ENCODE measurements around the gene TRIP10. TPM values are rescaled to one million over a fixed set of nuclear protein-coding genes. Genes with fewer than 3 reads are reported as not detected.
"Not testable (repeated sequence)": the region's sequence is repeated elsewhere in the genome, so short reads cannot be mapped to it uniquely, and the experiment has no call there.

The TRIP10 gene
- total RNA-seq, 1 donor from 2014 or later: 129 TPM

DNA sequence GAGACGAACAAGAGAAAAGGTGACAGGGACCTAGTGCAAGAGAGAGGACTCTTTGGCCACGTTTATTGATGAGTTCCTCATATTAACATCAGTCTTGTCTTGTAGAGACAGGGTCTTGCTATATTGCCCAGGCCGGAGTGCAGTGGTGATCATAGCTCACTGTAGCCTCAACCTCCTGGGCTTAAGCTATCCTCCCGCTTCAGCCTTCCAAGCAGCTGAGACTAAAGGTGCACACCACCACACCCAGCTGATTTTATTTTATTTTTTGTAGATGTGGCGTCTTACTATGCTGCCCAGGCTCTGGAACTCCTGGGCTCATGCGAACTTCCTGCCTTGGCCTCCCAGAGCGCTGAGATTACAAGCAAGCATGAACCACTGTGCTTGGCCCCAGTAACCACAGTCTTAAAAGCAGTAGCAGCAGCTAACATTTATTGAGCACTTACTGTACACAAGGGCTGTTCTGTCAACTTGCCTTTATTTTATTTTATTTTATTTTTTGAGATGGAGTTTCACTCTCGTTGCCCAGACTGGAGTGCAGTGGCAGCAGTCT, 28.8 kb downstream of the TRIP10 start:
- no peak for ATAC-seq

DNA sequence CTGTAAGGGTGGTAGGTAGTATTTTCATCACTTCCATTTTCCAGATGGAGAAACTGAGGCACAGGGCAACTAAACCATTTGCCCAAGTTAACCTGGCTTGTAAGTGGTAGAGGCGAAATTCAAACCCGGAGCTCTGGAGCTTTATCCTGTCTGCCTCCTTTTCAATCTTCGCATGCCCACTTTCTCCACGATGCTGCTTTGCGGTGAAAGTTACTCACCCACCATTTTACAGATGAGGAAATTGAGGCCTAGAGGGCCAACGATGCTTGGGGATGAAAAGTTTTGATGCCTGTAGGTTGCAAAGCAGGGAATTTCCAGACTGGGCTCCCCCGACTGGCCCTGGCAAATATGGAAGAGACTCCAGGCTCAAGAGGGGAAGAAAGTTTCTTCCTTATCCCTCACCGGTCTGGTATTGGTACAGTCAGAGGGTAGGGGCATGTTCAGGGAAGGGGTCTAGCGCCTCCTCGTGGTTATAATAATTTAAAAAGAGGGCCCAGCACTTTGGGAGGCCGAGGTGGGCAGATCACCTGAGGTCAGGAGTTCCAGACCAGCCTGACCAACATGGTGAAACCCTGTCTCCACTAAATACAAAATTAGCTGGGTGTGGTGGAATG, 29.6 kb downstream of the TRIP10 start:
- ATAC-seq: no peak

DNA sequence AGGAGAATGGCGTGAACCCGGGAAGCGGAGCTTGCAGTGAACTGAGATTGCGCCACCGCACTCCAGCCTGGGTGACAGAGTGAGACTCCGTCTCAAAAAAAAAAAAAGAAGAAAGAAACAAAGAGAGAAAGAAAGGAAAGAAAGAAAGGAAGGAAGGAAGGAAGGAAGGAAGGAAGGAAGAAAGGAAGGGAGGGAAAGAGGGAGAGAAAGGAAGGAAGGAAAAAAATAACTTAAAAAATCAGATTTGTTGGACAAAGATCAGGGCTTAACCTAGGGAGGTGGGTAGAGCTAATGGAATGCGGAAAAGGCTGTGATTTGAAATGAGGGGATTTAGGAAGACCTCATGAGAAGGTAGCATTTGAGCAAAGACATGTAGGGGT, 32.2 kb downstream of the TRIP10 start:
- ATAC-seq: not testable (repeated sequence)

DNA sequence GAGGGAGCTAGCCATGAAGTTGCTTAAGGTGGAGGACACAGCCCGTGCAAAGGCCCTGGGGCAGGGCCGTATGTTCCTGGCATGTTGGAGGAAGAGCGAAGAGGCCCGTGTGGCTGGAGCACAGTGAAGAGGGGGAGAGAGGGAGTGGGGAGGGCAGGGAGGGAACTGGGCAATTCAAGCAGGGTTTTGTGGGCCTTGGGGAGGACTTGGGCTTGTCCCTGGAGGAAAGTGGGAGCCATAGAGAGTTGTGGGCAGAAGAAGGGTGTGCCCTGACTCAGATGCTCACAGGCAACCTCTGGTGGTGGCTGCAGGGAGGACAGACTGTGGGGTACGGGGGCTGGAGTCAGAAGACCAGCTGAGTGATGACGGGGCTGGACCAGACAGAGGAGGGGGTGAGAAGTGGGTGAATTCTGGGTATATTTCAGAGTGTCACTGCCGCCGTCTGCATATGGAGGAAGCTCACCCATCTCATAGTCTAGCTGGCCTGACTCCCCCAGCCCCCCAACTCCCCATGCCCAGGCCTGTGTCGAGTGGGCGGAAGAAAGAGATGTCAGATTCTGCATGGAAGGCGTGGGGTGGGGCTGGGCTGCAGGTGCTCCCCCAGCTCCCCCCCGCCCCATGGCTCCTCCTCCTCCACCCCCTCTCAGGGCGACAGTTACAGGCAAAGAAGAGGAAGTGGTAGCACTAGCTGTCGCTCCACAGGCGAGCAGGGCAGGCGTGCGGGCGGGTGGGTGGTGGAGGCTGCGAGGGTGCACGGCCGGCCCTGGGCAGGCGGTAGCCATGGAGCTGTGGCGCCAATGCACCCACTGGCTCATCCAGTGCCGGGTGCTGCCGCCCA, 32.8 kb downstream of the TRIP10 start, which contains the start of gene VAV1:
Gene VAV1, plus strand, starts transcription at position 681 of the 838 bp plus-strand sequence. Its CDS starts 100 bp downstream, at position 781.
- ATAC-seq: peak; percentile 27

DNA sequence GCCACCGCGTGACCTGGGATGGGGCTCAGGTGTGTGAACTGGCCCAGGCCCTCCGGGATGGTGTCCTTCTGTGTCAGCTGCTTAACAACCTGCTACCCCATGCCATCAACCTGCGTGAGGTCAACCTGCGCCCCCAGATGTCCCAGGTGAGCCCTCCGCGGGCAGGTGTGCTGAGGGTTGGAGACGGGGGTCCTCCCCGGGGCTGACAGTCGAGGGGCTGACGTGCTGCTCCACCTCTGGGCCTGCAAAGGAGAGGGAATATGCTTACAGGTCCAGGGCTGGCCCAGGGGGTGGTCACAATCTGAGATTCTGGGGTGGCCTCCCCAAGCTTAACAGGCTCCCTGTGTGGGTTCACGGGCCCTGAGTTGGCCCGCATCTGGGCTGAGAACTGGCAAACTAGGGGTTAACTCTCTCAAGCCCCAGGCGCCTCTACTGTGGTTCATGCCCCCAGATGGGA, 33.4 kb downstream of the TRIP10 start:
- no peak for ATAC-seq

DNA sequence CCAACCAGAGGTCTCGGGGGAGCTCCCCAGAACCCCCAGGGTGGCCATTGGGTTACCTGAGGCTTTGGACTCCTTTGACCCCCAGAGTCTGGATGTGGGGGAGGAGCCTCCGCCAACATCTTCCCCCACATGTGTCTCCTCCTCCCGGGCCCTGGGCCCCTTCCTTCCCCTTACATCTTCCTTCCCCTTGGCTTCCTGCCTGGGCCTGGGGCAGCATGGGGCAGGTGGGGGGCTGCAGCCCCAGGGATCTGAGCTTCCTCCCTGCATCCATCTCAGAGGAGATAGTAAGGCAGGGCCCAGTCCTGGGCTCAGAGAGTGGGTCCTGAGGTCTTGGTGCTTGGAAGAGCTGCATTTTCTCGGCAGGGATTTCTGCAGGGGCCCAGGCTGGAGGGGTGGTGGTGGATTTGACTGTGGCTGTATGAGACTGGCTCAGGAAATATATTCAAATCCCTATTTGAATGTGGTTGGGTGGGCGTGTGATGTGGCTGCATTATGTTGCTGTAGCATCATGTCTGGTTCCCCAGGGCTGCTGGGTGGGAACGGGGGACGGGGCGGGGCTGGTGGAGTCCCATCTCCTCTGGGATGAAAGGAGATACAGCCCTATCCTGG, 33.9 kb downstream of the TRIP10 start:
- peak; percentile 42 for ATAC-seq

DNA sequence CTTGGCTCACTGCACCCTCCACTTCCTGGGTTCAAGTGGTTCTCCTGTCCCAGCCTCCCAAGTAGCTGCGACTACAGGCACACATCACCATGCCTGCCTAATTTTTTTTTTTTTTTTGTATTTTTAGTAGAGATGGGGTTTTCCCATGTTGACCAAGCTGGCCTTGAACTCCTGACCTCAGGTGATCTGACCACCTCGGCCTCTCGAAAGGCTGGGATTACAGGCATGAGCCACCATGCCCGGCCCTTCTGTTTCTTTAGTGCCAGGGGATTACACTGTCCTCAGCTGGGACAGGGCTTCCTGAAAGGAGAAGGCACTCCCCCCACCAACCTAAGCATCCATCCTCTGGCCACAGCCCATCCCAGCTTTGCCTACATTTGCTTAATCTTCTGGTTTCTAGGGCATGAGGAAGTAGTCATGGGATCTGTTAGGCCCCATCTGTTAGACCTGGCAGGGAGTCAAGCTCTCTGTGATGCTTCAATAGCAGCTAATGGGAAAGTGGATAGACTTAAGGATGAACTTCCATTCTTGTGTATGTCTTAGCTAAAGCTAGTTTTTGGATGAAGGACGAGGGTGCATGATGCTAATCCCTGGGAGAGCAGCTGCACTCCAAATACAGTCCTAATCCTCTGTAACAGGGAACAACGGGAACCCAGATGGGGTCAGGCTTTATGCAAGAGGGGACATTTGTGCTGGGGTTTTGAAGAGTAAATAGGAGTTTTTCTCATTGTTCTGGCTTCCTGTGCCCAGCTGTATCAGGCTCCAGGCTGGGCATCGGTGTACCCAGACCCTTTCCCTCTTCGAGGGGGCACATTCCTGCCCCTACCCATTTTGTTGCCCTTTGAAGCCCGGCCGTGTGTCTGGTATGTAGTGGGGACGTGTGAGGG, 35.6 kb downstream of the TRIP10 start:
- peak; percentile 9 for ATAC-seq

DNA sequence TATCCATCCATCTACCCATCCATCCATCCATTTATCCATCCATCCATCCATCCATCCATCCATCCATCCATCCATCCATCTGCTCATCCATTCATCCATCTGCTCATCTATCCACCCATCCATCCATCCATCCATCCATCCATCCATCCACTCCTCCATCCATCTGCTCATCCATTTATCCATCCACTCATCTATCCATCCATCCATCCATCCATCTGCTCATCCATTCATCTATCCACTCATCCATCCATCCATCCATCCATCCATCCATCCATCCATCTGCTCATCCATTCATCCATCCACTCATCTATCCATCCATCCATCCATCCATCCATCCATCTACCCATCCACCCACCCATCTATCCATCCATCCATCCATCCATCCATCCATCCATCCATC, 36.6 kb downstream of the TRIP10 start:
- ATAC-seq: not testable (repeated sequence)

DNA sequence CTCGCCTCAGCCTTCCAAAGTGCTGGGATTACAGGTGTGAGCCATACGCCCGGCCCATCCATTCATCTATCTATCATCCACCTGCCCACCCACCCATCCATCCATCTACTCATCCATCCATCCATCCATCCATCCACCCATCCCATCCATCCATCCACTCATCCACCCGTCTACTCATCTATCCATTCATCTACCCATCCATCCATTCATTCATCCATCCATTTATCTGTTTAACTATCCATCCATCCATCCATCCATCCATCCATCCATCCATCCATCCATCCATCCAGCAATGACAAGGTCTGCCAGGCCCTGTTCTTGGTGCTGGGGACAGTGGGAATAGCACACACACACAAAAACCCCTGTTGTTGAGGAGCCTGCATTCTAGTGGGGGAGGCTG, 37.5 kb downstream of the TRIP10 start:
- ATAC-seq: no peak

DNA sequence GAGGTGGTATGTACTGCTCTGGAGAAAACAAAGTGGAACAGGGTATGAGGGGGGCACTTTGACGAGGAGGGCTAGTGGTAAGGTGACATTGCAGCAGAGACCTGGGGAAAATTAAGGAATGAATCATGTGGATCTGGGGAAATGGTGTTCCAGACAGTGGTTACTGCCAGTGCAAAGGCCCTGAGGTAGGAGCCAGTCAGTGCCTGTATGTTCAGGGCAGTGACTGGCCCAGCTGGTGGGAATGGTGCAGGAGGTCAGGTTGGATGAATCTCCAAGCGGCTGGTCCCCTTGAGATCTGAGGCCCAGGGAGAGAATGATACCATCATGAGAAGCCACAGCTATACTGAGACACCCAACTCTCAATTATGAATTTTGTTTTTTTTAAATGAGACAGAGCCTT, 38.0 kb downstream of the TRIP10 start:
- ATAC-seq: no peak

DNA sequence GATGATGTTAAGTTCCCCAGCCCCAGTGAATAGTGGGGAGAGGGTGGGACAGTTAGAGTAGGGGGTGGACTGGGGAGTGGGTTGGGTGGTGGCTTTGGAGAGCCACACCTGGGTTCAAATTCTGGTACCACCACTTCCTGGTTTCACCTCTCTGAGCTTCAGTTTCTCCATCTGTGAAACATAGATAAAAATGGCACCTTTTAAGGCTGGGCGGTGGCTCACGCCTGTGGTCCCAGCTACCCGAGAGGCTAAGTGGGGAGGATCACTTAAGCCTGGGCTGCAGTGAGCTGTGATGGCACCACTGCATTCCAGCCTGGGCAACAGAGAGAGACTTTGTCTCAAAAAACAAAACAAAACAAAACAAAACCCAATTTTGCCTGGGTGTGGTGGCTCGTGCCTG, 38.9 kb downstream of the TRIP10 start:
- ATAC-seq: no peak

DNA sequence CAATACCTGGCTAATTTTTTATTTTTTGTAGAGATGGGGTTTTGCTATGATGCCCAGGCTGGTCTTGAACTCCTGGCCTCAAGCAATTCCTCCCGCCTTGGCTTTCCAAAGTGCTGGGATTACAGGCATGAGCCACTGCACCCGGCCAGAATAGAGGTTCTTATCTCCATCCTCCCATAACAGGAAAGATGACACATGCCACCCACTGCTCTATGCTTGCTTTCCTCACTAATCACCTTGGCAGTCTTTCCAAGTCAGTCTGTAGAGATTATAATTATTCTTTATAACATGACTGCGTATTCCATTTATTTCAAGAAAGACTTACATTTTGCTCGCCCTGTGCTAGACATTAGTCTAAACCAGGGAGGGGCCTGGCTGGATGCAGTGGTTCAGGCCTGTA, 39.7 kb downstream of the TRIP10 start:
- ATAC-seq: no peak

DNA sequence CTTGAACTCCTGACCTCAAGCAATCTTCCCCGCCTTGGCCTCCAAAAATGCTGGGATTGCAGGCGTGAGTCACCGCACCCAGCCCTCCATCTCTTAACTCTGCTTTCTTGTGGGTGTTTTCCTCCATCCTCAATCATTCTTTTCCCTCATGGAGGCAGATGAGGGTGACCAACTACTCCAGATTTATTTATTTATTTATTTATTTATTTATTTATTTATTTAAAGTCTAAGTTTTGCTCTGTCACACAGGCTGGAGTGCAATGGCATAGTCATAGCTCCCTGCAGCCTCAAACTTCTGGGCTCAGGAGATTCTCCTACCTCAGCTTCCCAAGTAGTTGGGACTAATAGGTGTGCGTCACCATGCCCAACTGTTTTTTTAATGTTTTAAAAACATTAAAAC, 47.9 kb downstream of the TRIP10 start:
- no peak for ATAC-seq

DNA sequence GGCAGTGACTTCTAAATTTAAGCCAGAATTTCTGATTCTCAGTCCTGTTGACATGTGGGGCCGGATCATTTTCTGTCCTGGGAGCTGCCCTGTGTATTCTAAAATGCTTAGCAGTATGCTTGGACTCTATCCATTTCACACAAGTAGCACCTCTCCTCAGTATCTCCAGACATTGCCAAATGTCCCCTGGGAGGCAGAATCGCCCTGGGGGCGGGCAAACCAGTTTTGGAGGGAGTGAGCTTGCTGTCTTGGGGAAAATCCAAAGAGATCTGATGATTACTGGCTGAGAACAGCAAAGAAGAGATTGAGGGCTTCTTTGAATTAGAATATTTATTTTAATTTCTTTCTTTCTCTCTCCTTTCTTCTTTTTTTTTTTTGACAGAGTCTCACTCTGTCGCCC, 49.4 kb downstream of the TRIP10 start:
- no peak for ATAC-seq

DNA sequence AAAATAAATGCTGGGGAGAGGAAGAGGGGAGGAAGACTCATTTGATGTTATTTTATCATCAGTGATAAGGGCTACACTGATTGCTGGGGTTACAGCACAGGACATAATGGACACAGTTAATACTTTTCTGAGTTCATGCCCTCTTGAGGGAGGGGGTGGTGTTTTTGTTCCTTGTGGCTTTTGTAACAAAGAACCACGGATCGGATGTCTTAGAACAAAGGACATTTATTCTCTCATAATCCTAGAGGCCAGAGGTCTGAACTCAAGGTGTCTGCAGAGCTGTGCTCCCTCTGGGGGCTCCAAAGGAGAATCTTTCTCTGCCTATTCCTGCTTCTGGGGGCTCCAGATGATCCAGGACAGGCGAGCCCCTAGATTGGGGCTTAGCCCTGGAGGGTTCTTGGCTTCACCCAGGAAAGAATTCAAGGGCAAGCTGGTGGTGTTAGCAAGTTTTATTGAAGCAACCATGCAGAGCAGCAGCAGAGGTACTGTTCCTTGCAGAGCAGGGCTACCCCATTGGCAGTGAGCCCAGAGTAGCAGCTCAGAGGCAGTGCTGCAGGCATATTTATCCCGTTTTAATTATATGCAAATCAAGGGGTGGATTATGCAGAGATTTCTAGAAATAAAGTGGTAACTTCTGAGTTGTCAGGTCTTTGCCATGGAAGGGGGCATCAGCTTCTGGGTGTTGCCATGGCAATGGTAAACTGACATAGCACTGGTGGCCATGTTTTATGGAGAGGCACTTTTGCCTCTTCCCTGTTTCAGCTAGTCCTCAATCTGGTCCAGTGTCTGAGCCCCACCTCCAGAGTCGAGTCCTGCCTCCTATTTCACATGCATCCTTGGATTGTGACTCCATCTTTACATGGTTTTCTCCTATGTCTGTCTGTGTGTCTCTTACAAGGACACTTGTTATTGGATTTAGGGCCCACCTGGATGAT, 51.0 kb downstream of the TRIP10 start:
- ATAC-seq: no peak

DNA sequence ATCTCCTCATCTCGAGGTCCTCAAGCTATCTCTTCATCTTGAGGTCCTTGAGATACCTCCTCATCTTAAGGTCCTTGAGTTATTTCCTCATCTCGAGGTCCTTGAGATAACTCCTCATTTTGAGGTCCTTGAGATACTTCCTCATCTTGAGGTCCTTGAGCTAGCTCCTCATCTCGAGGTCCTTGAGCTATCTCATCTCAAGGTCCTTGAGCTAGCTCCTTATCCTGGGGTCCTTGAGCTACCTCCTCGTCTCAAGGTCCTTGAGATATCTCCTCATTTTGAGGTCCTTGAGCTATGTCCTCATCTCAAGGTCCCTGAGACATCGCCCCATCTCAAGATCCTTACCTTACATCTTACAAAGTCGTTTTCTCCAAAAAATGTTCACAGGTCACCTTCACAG, 51.8 kb downstream of the TRIP10 start:
- ATAC-seq: no peak

DNA sequence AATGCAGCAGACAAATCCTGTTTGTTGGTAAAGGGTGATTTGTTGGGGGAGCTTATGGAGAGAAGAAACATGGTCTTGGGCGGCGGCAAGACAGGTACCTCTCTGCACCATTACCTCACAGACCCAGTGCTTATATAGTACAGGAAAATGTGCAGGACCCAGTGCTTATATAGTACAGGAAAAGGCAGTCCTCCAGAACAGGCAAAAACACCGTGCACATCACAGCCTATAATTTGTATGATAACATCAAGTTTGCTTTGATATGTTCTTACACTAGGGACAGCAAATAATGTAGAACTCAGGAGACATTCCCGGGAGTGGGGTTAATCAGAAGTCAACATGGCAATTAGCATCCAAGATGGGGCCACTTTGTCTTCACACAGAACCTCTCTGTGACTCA, 53.9 kb downstream of the TRIP10 start:
- no peak for ATAC-seq

DNA sequence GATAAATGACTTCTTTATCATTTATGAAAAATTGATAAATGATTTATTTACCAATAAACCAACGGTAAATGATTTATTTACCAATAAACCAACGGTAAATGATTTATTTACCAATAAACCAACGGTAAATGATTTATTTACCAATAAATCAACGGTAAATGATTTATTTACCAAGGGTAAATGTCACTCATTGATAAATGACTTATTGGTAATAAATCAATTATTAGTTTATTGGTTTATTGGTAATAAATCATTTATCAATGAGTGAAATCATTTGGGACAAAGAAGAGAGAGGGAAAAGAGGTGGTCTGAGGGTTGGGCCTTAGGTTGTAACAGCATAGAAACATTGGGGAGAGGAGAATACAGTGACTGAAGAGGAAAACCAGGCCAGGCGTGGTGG, 54.5 kb downstream of the TRIP10 start:
- ATAC-seq: no peak

DNA sequence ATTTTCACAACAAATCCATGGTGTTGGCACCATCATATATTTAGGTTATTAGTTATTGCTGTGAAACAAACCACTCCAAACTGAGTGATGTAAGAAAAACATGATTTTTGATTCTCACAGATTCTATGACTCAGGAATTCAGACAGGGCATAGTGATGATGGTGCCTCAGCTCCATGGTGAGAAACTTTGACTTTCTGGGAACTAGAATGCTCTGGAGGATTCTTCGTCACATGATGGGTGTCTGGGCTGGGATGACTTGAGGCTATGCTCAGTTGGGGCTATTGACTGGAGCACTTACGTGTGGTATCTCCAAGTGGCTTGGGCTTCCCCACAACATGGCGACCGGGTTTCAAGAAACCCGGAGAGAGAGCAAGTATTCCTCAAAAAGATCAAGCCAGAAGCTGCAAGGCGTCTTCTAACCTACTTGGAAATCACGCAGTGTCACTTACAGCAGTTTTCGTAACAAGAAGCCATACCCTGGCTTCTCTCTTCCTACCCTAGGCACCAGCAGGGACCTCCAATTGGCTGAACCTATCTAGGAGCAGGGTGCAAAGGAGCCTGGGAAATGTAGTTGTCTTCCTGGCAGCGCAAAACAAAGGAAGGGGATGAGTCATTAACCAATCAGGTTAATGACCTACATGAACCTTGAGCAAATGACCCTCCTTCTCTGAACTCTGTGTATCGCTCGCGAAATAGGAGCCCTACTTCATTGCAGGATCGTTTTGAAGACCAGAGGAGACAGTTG, 55.4 kb downstream of the TRIP10 start:
- ATAC-seq: no peak

DNA sequence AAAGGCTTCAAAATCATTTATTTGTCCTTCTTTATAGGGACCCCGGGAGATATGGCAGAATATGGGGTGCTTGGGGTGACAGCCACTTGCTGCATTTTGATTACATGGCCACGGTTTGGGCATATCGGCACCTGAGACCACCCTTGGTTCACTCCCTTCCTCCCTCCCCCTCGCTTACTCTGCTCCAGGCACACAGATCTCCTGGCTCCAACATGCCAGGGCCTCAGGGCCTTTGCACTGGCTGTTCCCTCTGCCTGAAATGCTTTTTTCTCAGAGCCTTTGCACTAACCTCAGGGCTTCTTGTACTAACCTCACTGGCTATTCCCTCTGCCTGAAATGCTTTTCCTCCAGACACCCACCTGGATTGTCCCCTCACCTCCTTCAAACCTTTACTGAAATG, 56.8 kb downstream of the TRIP10 start:
- ATAC-seq: no peak
